Measurements from ENCODE around the gene B4GALT5.
"Not testable (repeated sequence)": the region's sequence is repeated elsewhere in the genome, so short reads cannot be mapped to it uniquely, and the experiment has no call there.

B4GALT5 gene

DNA sequence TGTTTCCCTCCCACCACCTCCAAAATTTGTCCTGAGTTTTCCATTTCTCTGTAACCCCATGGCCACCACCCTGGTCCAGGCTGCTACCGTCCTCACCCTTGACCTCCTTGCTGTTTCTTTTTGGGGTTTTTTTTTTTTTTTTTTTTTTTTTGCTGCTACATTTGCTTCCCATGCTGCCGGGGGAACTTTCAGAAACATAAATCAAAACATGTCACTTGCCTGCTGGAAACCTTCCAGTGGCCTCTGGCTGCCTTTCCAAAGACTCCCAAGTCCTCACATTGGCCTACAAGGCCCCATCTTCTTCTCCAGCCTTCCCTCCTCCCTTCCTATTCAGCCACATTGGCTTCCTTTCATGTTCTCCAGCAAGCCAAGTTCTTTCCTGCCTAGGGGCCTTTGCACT, 95.4 kb downstream of the B4GALT5 start:
- no peaks in the 10 kb centered on the region for H3K4me1 ChIP-seq (ENCODE audit: insufficient read depth, poor library complexity, severe bottlenecking)
- no peak for ATAC-seq (ENCODE audit: low read depth)

DNA sequence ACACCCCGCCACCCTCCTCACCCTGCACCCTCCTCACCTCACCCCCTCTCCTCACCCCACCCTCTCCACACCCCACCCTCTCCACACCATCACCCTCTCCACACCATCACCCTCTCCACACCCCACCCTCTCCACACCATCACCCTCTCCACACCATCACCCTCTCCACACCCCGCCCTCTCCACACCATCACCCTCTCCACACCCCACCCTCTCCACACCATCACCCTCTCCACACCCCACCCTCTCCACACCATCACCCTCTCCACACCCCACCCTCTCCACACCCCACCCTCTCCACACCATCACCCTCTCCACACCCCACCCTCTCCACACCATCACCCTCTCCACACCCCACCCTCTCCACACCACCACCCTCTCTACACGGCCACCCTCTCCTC, 96.3 kb downstream of the B4GALT5 start:
- not testable (repeated sequence) for H3K4me3 ChIP-seq (ENCODE audit: severe bottlenecking); DNase-seq (ENCODE audit: low spot score); H3K27me3 ChIP-seq (ENCODE audit: insufficient read depth, poor library complexity, severe bottlenecking); H3K36me3 ChIP-seq (ENCODE audit: low read depth); ATAC-seq (ENCODE audit: low read depth); H3K27ac ChIP-seq (ENCODE audit: poor library complexity, severe bottlenecking); H3K9me3 ChIP-seq (ENCODE audit: severe bottlenecking); H3K4me1 ChIP-seq (ENCODE audit: insufficient read depth, poor library complexity, severe bottlenecking)

More for the DNA sequence above, 95.4 kb downstream of the B4GALT5 start:
- Histone ChIP-seq H3K27me3 (ENCODE audit: insufficient read depth, poor library complexity, severe bottlenecking) (no peaks in the 10 kb centered on the region), H3K27ac (ENCODE audit: poor library complexity, severe bottlenecking) (no peak overlapping the region), H3K9me3 (ENCODE audit: severe bottlenecking) (peaks cover 8% of the 10 kb centered on the region), H3K36me3 (ENCODE audit: low read depth) (no peaks in the 10 kb centered on the region), H3K4me3 (ENCODE audit: severe bottlenecking) (no peak overlapping the region)
- TF ChIP-seq, protein P1, sequence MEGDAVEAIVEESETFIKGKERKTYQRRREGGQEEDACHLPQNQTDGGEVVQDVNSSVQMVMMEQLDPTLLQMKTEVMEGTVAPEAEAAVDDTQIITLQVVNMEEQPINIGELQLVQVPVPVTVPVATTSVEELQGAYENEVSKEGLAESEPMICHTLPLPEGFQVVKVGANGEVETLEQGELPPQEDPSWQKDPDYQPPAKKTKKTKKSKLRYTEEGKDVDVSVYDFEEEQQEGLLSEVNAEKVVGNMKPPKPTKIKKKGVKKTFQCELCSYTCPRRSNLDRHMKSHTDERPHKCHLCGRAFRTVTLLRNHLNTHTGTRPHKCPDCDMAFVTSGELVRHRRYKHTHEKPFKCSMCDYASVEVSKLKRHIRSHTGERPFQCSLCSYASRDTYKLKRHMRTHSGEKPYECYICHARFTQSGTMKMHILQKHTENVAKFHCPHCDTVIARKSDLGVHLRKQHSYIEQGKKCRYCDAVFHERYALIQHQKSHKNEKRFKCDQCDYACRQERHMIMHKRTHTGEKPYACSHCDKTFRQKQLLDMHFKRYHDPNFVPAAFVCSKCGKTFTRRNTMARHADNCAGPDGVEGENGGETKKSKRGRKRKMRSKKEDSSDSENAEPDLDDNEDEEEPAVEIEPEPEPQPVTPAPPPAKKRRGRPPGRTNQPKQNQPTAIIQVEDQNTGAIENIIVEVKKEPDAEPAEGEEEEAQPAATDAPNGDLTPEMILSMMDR (IDR thresholded peaks at IDR 0.05; ENCODE audit: poor library complexity, severe bottlenecking), result no peak
- DNase-seq (ENCODE audit: low spot score), result no peak

DNA sequence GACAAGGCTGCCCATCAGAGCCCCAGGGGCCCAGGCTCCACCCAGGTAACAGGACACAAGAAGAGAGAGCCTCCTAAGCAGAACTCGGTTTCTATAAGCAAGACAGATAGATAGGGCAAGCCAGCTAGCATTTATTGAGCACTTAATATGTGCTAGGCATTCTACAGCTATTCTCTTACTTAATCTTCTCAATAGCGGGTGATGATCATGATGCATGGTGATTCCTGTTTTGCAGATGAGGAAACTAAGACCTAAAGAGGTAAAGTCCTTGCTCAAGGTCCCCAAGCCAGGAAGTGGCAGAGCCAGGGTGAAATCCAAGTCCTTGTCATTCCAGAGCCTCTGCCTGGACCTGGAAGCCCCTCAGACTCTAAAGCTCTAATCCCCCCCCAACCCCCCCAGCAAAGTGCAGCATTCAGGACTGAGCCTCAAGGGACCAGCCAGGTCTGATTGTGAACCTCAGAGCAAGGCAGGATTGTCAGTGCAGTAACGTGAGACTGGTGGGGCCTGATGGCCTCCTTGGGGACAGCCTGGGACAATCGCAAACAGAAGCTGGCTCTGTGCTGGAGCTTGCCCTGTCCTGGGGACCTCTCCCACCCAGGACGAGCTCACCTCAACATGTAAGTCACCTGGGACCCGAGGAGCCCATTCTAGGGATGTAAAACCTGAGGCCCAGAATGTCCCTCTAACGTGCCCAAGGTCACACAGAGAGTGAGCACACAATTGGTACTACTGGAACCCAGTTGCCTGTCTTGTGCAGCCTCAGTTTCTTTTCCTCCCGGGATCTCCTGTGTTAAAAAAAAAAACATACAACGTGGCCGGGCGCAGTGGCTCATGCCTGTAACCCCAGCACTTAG, 97.3 kb downstream of the B4GALT5 start:
- Histone ChIP-seq H3K9me3 (ENCODE audit: severe bottlenecking) (no peaks in the 10 kb centered on the region), H3K27me3 (ENCODE audit: insufficient read depth, poor library complexity, severe bottlenecking) (no peaks in the 10 kb centered on the region), H3K36me3 (ENCODE audit: low read depth) (no peaks in the 10 kb centered on the region), H3K4me3 (ENCODE audit: severe bottlenecking) (no peak overlapping the region), H3K27ac (ENCODE audit: poor library complexity, severe bottlenecking) (no peak overlapping the region), H3K4me1 (ENCODE audit: insufficient read depth, poor library complexity, severe bottlenecking) (no peaks in the 10 kb centered on the region)
- TF ChIP-seq, protein P1 (IDR thresholded peaks at IDR 0.05; ENCODE audit: poor library complexity, severe bottlenecking), result no peak
- ATAC-seq (ENCODE audit: low read depth) (no peak; the same call in 2 of the 3 replicates), DNase-seq (ENCODE audit: low spot score) (no peak)

DNA sequence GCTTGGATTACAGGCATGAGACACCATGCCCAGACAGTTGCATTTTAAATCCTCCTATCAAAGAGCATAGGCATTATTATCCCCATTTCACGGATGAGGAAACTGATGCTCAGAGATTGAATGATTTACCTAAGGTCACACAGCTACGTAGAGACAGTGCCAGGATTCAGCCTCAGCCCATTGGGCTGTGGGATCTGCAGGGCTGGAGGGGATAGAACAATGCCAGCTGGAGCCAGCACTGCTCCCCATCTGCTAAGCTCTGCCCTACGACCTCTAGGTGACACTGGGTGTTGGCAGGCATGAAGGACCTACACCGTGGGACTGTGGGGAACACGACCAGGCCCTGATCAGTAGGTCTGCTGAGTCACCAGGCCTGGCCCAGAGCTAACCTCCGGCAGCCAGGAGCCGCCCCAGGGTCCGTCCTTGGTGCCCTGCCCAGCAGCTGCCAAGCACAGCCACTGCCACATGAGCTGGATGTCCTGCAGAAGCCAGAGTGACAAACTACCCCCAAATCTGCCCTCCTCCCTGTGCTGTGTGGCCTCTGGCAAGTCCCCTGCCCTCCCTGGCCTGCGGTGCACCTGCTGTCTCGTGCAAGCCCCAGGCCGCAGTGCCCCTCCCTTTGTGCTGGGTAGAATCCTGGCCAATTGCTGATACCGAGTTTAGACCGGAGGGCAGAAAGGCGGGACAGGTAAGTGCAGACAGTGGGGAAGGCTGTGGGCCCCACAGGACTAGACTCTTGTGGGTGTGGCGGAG, 98.1 kb downstream of the B4GALT5 start:
- ATAC-seq (ENCODE audit: low read depth) (peak; percentile 45), DNase-seq (ENCODE audit: low spot score) (no peak)
- Histone ChIP-seq H3K36me3 (ENCODE audit: low read depth) (no peaks in the 10 kb centered on the region), H3K27me3 (ENCODE audit: insufficient read depth, poor library complexity, severe bottlenecking) (no peaks in the 10 kb centered on the region), H3K9me3 (ENCODE audit: severe bottlenecking) (no peaks in the 10 kb centered on the region), H3K4me3 (ENCODE audit: severe bottlenecking) (no peak overlapping the region), H3K27ac (ENCODE audit: poor library complexity, severe bottlenecking) (no peak overlapping the region), H3K4me1 (ENCODE audit: insufficient read depth, poor library complexity, severe bottlenecking) (no peaks in the 10 kb centered on the region)
- TF ChIP-seq, protein P1 (IDR thresholded peaks at IDR 0.05; ENCODE audit: poor library complexity, severe bottlenecking), result no peak

DNA sequence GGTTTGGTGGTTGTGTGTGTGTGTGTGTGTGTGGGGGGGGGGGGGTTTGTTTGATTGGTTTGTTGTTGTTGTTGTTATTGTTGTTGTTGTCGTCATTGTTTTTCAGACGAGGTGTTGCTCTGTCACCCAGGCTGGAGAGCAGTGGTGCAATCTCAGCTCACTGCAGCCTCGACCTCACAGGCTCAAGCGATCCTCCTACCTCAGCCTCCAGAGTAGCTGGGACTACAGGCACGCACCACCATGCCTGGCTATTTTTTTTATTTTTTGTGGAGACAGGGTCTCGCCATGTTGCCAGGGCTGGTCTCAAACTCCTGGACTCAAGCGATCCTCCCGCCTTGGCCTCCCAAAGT, 98.7 kb downstream of the B4GALT5 start:
- ATAC-seq (ENCODE audit: low read depth); H3K4me3 ChIP-seq (ENCODE audit: severe bottlenecking); DNase-seq (ENCODE audit: low spot score); H3K9me3 ChIP-seq (ENCODE audit: severe bottlenecking); H3K4me1 ChIP-seq (ENCODE audit: insufficient read depth, poor library complexity, severe bottlenecking); H3K27me3 ChIP-seq (ENCODE audit: insufficient read depth, poor library complexity, severe bottlenecking); H3K36me3 ChIP-seq (ENCODE audit: low read depth); H3K27ac ChIP-seq (ENCODE audit: poor library complexity, severe bottlenecking): not testable (repeated sequence)
